AG09319 (cell line): ENCODE measurements around the gene TOLLIP.

ENCODE experiments used
- DNase-seq: peaks from one replicate; pipeline ENCODE4 v3.0.0-alpha.2; 2010; ENCODE audit warnings: low read depth; ENCODE audit errors: extremely low read depth
- CTCF ChIP-seq: IDR thresholded peaks from 2 replicates; pipeline ENCODE4 v1.5.1; 2011; ENCODE audit warnings: low read depth, mild to moderate bottlenecking, inconsistent platforms, low read length, moderate library complexity

TOLLIP gene

GRCh38 chr11:1307163-1307870 lies 2.1 kb downstream of the TOLLIP start:
- no peak for DNase-seq
- no peak for TF ChIP-seq CTCF

- TF ChIP-seq CTCF = no peak
- DNase-seq = no peak
Observed at GRCh38 chr11:1306186-1307162, 3.0 kb downstream of the TOLLIP start.

DNA sequence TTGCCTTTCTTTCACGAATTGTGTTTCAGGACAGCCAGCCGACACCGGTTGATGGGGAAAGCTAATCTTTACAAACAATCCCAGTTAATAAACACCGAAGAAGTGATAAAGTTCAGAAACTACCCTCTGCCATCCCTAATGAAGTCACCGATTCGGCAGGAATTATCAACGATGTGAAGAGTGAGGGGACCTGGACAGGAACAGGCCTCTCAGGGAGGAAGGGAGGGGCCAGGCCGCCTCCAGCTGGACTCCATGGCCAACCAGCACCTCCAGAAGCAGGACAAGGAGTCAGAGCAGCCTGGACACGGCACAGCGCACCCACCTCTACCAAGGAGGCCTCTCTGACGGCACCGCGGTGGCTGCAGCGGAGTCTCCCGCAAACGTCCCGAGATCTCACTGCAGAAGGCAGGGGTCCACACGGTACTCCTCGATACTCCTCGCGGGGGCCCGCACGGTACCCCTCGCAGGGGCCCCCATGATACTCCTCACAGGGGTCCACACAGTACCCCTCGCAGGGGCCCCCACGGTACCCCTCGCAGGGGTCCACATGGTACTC lies 3.9 kb downstream of the TOLLIP start:
- DNase-seq = no peak
- no peak for TF ChIP-seq CTCF

DNA sequence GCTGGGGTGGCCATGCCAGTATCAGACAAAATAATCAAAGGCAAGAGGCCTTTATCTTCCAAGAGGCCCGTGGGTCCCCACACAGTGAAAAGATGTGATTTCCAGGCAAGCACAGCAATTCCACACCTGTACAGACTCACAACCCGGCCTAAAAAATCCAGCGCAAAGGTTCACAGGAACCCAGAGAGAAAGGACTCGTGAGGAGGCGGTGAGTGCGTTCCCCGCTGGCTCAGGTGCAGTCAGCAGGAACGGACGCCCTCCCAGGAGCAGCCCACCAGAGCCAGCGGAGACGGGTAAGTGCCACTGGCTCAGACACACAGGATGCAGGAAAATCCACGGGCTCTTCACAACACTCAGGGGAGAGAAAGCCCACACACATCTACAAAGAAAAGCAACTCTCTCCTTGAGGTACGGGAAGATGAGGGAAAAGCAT lies 4.4 kb downstream of the TOLLIP start:
- no peak for TF ChIP-seq CTCF
- DNase-seq = no peak

DNA sequence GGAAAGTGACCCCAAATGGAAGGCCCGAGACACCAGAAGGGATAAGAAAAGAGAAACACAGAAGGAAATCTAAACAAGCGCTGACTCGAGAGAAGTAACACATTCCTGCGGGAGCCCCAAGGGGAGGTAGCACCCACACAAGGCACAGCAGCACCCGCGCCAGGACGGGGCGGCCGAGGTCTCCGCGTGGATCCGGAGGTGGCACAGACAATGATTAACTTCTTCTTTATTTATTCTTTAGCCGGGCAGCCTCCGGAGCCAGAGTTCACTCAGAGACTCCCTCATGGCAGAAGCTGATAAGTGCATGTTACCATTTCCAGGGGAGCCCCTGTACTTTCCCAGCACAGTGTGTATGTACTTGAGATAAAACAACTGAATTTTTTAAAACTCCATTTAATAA lies 5.1 kb downstream of the TOLLIP start:
- DNase-seq = no peak
- no peak for TF ChIP-seq CTCF

DNA sequence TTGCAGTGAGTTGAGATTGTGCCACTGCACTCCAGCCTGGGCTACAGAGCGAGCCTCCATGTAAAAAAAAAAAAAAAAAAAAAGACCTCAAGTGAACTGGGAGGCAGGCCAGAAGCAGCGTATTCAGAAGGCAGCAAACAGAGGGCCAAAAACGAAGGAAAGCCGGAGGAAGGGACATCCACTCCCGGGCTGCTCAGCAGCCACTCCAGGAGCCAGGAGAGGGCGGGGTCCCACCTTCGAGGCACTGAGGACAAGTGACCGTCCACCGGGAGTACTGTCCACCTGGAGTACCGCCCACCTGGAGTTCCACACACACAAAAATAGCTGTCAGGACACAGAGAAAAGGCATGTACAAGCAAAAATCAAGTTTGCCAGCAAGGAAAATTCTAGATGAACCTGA lies 5.5 kb downstream of the TOLLIP start:
- no peak for DNase-seq
- TF ChIP-seq CTCF = no peak
